Gastrocnemius medialis (tissue), 4 donors: ENCODE data around the gene SMOC2.

ENCODE experiments used
- POLR2A ChIP-seq, 2 donors: fragments of 450-650 bp; IDR thresholded peaks; one replicate each; pipeline ENCODE4 v1.6.1; 2017; ENCODE audit warnings: antibody characterized with exemption in 2 of 2, mild to moderate bottlenecking in 2 of 2, moderate library complexity in 2 of 2
- TF ChIP-seq, protein P1 (sequence below), 5 experiments: fragments of 450-650 bp in 3 of 5; fragments of 200-600 bp in 2 of 5; sonication (generic) in 2 of 5; IDR thresholded peaks in 4 of 5; conservative IDR thresholded peaks in 1 of 5; 1 replicate in 4 of 5; 2 replicates in 1 of 5; pipeline ENCODE4 v1.5.1; 2016 to 2019; ENCODE audit warnings: antibody characterized with exemption in 5 of 5, mild to moderate bottlenecking in 3 of 5, moderate library complexity in 3 of 5

DNA sequence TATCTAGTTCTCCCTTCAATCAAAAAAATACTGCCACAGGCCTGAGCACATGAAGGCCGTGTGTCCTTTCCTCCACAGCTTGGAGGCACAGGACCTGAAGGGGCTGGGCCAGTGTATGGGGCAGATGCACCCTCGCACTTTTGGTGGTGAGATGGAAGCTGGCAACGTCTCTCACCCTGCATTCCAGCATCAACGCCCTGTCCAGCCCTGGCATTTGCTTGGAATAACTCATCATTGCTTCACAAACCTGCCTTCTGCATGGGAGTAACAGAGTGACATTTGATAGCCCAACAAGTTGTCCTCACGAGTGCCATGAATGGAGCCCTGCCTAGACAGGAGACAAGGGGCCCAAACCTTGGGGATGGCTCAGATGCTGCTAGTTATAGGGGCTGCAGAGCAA lies 257.9 kb downstream of the SMOC2 start:
- TF ChIP-seq, protein P1, sequence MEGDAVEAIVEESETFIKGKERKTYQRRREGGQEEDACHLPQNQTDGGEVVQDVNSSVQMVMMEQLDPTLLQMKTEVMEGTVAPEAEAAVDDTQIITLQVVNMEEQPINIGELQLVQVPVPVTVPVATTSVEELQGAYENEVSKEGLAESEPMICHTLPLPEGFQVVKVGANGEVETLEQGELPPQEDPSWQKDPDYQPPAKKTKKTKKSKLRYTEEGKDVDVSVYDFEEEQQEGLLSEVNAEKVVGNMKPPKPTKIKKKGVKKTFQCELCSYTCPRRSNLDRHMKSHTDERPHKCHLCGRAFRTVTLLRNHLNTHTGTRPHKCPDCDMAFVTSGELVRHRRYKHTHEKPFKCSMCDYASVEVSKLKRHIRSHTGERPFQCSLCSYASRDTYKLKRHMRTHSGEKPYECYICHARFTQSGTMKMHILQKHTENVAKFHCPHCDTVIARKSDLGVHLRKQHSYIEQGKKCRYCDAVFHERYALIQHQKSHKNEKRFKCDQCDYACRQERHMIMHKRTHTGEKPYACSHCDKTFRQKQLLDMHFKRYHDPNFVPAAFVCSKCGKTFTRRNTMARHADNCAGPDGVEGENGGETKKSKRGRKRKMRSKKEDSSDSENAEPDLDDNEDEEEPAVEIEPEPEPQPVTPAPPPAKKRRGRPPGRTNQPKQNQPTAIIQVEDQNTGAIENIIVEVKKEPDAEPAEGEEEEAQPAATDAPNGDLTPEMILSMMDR (IDR thresholded peaks at IDR 0.05 in 4 of 5, conservative IDR thresholded peaks at IDR 0.05 in 1 of 5), result no peak
- TF ChIP-seq POLR2A (IDR thresholded peaks at IDR 0.05), result no peak
